BE2C (cell line): Measurements from ENCODE around the gene KIFC1.

ENCODE experiments used
- DNase-seq: peaks from one replicate; pipeline ENCODE4 v3.0.0-alpha.2; 2020
- H3K27me3 ChIP-seq: fragments of 250-450 bp; sonication (Bioruptor Pico); 2 replicates; pipeline ENCODE4 v1.5.1; 2020; ENCODE audit warnings: mild to moderate bottlenecking
- H3K36me3 ChIP-seq: fragments of 250-450 bp; sonication (Bioruptor Pico); 2 replicates; pipeline ENCODE4 v1.5.1; 2020; ENCODE audit warnings: mild to moderate bottlenecking
- H3K4me1 ChIP-seq: fragments of 250-450 bp; sonication (Bioruptor Pico); 2 replicates; pipeline ENCODE4 v1.5.1; 2020
- H3K4me3 ChIP-seq: 2 replicates; pipeline ENCODE4 v1.5.1; 2011; ENCODE audit warnings: low read depth, low read length
- H3K9me3 ChIP-seq: fragments of 250-450 bp; sonication (Bioruptor Pico); 2 replicates; pipeline ENCODE4 v1.5.1; 2020
- CTCF ChIP-seq: IDR thresholded peaks from 2 replicates; pipeline ENCODE4 v1.5.1; 2012; ENCODE audit warnings: mild to moderate bottlenecking, low read depth, low read length

The KIFC1 gene

DNA sequence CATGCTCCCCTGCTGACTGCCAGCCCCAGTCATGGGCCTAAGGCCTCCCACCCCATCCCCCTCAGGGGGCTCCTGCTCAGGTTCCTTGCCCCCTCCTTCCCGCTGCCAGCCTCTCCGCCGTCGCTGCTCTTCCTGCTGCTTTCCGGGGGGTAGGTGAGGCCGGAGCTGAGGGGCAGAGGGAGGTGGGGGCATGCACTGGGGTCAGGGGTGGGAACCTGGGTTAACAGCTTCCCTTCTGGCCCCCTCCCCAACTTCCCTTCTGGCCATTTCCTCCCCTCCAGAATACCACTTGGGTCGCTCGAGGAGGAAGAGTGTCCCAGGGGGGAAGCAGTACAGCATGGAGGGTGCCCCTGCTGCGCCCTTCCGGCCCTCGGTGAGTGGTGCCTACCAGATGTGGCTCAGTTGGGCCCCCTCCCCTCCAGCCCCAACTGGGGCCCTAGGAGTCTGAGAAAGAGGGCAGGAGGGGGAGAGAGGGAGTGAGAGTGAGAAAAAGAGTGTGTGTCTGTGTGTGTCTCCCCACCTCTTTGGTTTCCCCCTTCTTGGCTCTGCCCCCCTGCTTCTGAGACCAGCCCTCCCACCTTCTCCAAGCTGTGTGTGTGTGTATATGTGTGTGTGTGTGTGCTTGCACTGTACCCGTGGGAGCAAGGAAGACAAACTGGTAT, 40.4 kb downstream of the KIFC1 start:
- H3K9me3 ChIP-seq = no peaks in the 10 kb centered on the region
- peaks cover 6% of the 10 kb centered on the region; the same call in 1 of the 2 replicates for H3K4me1 ChIP-seq
- peaks cover 10% of the 10 kb centered on the region; the same call in 1 of the 2 replicates for H3K36me3 ChIP-seq
- H3K4me3 ChIP-seq = no peak overlapping the region
- DNase-seq = no peak
- no peak for TF ChIP-seq CTCF
- H3K27me3 ChIP-seq = no peaks in the 10 kb centered on the region

- no peak for DNase-seq
- H3K4me3 ChIP-seq = no peak overlapping the region
- peaks cover 15% of the 10 kb centered on the region for H3K36me3 ChIP-seq
- no peaks in the 10 kb centered on the region for H3K27me3 ChIP-seq
- peaks cover 6% of the 10 kb centered on the region; the same call in 1 of the 2 replicates for H3K4me1 ChIP-seq
- TF ChIP-seq CTCF = no peak
- H3K9me3 ChIP-seq = no peaks in the 10 kb centered on the region
These were observed 40.9 kb downstream of the KIFC1 start for GRCh38 chr6:33432546-33432945.

DNA sequence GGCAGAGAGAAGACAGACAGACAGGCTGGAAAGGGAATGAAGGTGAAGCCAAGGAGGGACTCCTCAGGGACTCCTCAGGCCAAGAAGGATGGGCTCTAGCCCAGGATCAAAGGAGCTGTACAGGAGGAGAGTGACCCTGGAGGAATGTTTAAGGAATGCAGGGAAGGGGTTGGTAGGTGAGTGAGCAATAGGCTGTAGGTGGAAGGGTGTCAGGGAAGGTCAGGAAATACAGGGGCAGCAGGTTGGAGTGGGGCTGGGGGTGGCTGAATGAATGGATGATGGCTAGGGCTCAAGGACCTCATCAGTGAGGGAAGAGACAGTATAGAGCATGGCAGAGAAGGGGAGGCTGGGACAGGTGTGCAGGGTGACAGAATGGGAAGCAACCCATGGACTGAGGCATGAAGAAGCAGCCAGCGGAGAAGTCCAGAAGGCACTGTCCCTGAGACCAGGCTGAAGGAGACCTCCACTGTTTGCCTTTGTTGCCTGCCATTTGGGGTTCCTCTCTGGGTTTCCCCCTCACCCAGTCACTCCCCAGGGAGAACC, 41.4 kb downstream of the KIFC1 start:
- Histone ChIP-seq H3K36me3 (peaks cover 17% of the 10 kb centered on the region), H3K27me3 (no peaks in the 10 kb centered on the region), H3K4me1 (peaks cover 6% of the 10 kb centered on the region; the same call in 1 of the 2 replicates), H3K9me3 (no peaks in the 10 kb centered on the region), H3K4me3 (no peak overlapping the region)
- DNase-seq = no peak
- TF ChIP-seq CTCF = no peak

DNA sequence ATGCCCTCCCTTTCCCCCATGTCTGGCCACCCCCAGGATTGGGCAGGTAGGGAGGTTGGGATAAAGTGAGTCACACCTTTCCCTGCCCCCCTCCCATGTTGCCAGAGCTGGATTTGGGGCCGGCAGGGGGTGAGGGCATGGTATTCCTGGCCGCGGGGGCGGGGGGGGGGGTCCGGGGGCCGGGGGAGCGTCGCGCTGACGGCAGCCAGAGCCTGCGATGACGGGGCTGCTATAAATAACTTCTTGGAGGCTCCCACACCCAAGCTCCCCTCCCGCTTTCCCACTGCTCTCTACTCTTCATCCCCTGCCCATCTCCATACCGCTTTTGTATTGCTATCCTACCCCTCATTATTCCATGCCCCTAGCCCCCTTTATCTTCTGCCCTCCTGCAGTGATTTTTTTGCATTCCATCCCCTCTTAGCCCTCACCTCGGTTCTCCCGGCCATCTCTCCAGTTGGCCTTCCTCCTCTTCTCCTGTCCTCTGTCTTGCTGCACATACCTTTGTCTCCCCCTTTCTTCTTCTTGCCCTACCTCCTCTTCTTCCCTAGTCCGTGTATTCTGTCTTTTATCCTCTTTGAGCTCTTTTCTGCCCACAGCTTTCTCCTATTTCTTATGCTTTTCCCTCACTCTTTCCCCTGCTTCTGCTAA, 42.0 kb downstream of the KIFC1 start:
- no peak overlapping the region for H3K4me3 ChIP-seq
- no peak for TF ChIP-seq CTCF

GRCh38 chr6:33434961-33435360, 43.3 kb downstream of the KIFC1 start:
- Histone ChIP-seq H3K9me3 (no peaks in the 10 kb centered on the region), H3K4me1 (peaks cover 6% of the 10 kb centered on the region; the same call in 1 of the 2 replicates), H3K36me3 (peaks cover 20% of the 10 kb centered on the region), H3K27me3 (no peaks in the 10 kb centered on the region), H3K4me3 (no peak overlapping the region)
- DNase-seq = no peak
- TF ChIP-seq CTCF = no peak

More for the DNA sequence above, 42.0 kb downstream of the KIFC1 start:
- DNase-seq = no peak
- peaks cover 17% of the 10 kb centered on the region for H3K36me3 ChIP-seq
- H3K27me3 ChIP-seq = no peaks in the 10 kb centered on the region
- H3K4me1 ChIP-seq = peaks cover 6% of the 10 kb centered on the region; the same call in 1 of the 2 replicates
- no peaks in the 10 kb centered on the region for H3K9me3 ChIP-seq

- H3K36me3 ChIP-seq = peaks cover 31% of the 10 kb centered on the region
- no peaks in the 10 kb centered on the region for H3K27me3 ChIP-seq
- no peak overlapping the region for H3K4me3 ChIP-seq
- no peak for TF ChIP-seq CTCF
- no peak for DNase-seq
- no peaks in the 10 kb centered on the region for H3K9me3 ChIP-seq
- H3K4me1 ChIP-seq = no peaks in the 10 kb centered on the region
These were observed 46.0 kb downstream of the KIFC1 start for GRCh38 chr6:33437666-33438065.
